Hepatocyte (in vitro differentiated cells): Measurements from ENCODE around the gene ZC3HAV1. TPM values are rescaled to one million over a fixed set of nuclear protein-coding genes. Genes with fewer than 3 reads are reported as not detected.
"Not testable (repeated sequence)": the region's sequence is repeated elsewhere in the genome, so short reads cannot be mapped to it uniquely, and the experiment has no call there.

Experiments
- DNase-seq: peaks from one replicate; pipeline ENCODE4 v3.0.0-alpha.2; 2016; ENCODE audit warnings: low spot score
- H2AFZ ChIP-seq: fragments of 200-600 bp; sonication (generic); 2 replicates; pipeline ENCODE4 v1.6.0; 2016; ENCODE audit warnings: antibody characterized with exemption, mild to moderate bottlenecking
- H3K27ac ChIP-seq: fragments of 200-600 bp; sonication (generic); 2 replicates; pipeline ENCODE4 v1.5.1; 2016; ENCODE audit warnings: mild to moderate bottlenecking
- H3K27me3 ChIP-seq: fragments of 200-600 bp; sonication (generic); 2 replicates; pipeline ENCODE4 v1.6.1; 2016
- H3K36me3 ChIP-seq: fragments of 200-600 bp; sonication (generic); replicated peaks from 2 replicates; pipeline ENCODE4 v1.5.1; 2016; ENCODE audit warnings: low read depth; ENCODE audit not compliant: insufficient read depth
- H3K4me1 ChIP-seq: fragments of 200-600 bp; sonication (generic); 2 replicates; pipeline ENCODE4 v1.5.1; 2016; ENCODE audit warnings: mild to moderate bottlenecking, moderate library complexity; ENCODE audit not compliant: insufficient read depth
- H3K4me2 ChIP-seq: fragments of 200-600 bp; sonication (generic); 2 replicates; pipeline ENCODE4 v1.6.0; 2016
- H3K4me3 ChIP-seq: fragments of 200-600 bp; sonication (generic); 2 replicates; pipeline ENCODE4 v1.5.1; 2016; ENCODE audit warnings: mild to moderate bottlenecking
- H3K79me2 ChIP-seq: fragments of 200-600 bp; sonication (generic); 2 replicates; pipeline ENCODE4 v1.6.0; 2017; ENCODE audit warnings: mild to moderate bottlenecking
- H3K9me2 ChIP-seq: fragments of 200-600 bp; sonication (generic); replicated peaks from 2 replicates; pipeline ENCODE4 v1.6.0; 2017; ENCODE audit warnings: mild to moderate bottlenecking; ENCODE audit not compliant: insufficient read depth
- H3K9me3 ChIP-seq: fragments of 200-600 bp; sonication (generic); 2 replicates; pipeline ENCODE4 v1.5.1; 2016; ENCODE audit warnings: low read depth, mild to moderate bottlenecking
- H4K20me1 ChIP-seq: fragments of 200-600 bp; sonication (generic); 2 replicates; pipeline ENCODE4 v1.6.0; 2016; ENCODE audit warnings: mild to moderate bottlenecking; ENCODE audit not compliant: insufficient read depth, poor library complexity, severe bottlenecking
- CTCF ChIP-seq: fragments of 200-600 bp; sonication (generic); IDR thresholded peaks from 2 replicates; pipeline ENCODE4 v1.5.1; 2016; ENCODE audit warnings: antibody characterized with exemption, mild to moderate bottlenecking; ENCODE audit not compliant: poor library complexity
- EZH2 ChIP-seq: fragments of 200-600 bp; sonication (generic); IDR thresholded peaks from 2 replicates; pipeline ENCODE4 v1.6.1; 2016; ENCODE audit warnings: antibody characterized with exemption, mild to moderate bottlenecking, borderline replicate concordance
- EZH2phosphoT487 ChIP-seq: fragments of 200-600 bp; sonication (generic); IDR thresholded peaks from one replicate; pipeline ENCODE4 v1.6.1; 2018; ENCODE audit warnings: antibody characterized with exemption, mild to moderate bottlenecking, low read depth, moderate library complexity; ENCODE audit not compliant: unreplicated experiment, severe bottlenecking
- WGBS: methylation state at CpG from one replicate; pipeline ENCODE4 v1.1.6; 2016; ENCODE audit warnings: low lambda C conversion rate; ENCODE audit errors: missing lambda C conversion rate; 5-methylcytosine and 5-hydroxymethylcytosine counted together
- polyA plus RNA-seq: library from polyadenylated mRNA; unstranded; fragments of >200 nt; fragmentation: Nextera tagmentation; extraction: Ambion mirVana; gene quantifications from 2 replicates; pipeline ENCODE4 v1.2.1, GENCODE V29; 2016
- total RNA-seq: library from RNA; depleted of rRNA; stranded (reverse); fragments of >200 nt; gene quantifications from 2 replicates; pipeline ENCODE4 v1.2.3, GENCODE V29; 2014

Gene ZC3HAV1
- total and polyA plus RNA-seq, 2 experiments from 2014 or later, result 20.4 to 27.9 TPM

- Histone ChIP-seq H3K27ac (no peak overlapping the region), H3K9me3 (no peaks in the 10 kb centered on the region), H3K79me2 (no peaks in the 10 kb centered on the region), H3K27me3 (no peaks in the 10 kb centered on the region), H3K4me3 (no peak overlapping the region), H3K4me1 (no peaks in the 10 kb centered on the region), H3K4me2 (no peak overlapping the region), H3K9me2 (no peaks in the 10 kb centered on the region), H3K36me3 (no peaks in the 10 kb centered on the region), H4K20me1 (no peaks in the 10 kb centered on the region), H2AFZ (no peak overlapping the region)
- TF ChIP-seq CTCF (no peak), EZH2phosphoT487 (no peak), EZH2 (no peak)
- 92% methylated on average over 6 of the region's 6 CpGs for WGBS
- no peak for DNase-seq
Measured at GRCh38 chr7:139026551-139026950, 83.0 kb downstream of the ZC3HAV1 start.

GRCh38 chr7:139025861-139026260 lies 83.7 kb downstream of the ZC3HAV1 start:
- not testable (repeated sequence) for H3K79me2 ChIP-seq, H3K27me3 ChIP-seq, H3K9me2 ChIP-seq, H2AFZ ChIP-seq, H3K4me3 ChIP-seq, DNase-seq, H4K20me1 ChIP-seq, H3K4me2 ChIP-seq, H3K36me3 ChIP-seq, H3K27ac ChIP-seq, H3K9me3 ChIP-seq, H3K4me1 ChIP-seq
- WGBS, result 96% methylated on average over 5 of the region's 5 CpGs

- no peak for DNase-seq
- Histone ChIP-seq H2AFZ (no peak overlapping the region), H3K27me3 (no peaks in the 10 kb centered on the region), H3K36me3 (no peaks in the 10 kb centered on the region), H3K4me3 (no peak overlapping the region), H3K79me2 (no peaks in the 10 kb centered on the region), H3K9me2 (no peaks in the 10 kb centered on the region), H3K9me3 (no peaks in the 10 kb centered on the region), H4K20me1 (no peaks in the 10 kb centered on the region), H3K27ac (no peak overlapping the region), H3K4me1 (no peaks in the 10 kb centered on the region), H3K4me2 (no peak overlapping the region)
- 94% methylated on average over 5 of the region's 5 CpGs for WGBS
- no peak for TF ChIP-seq EZH2
- TF ChIP-seq EZH2phosphoT487, result no peak
- TF ChIP-seq CTCF, result no peak
Measured at GRCh38 chr7:139023076-139023475, 86.4 kb downstream of the ZC3HAV1 start.

GRCh38 chr7:139022286-139022685 lies 87.2 kb downstream of the ZC3HAV1 start:
- WGBS, result 86% methylated on average over 4 of the region's 4 CpGs
- no peak overlapping the region for H2AFZ ChIP-seq
- H3K4me2 ChIP-seq, result no peak overlapping the region
- no peaks in the 10 kb centered on the region for H3K36me3 ChIP-seq
- H3K27ac ChIP-seq, result no peak overlapping the region
- no peaks in the 10 kb centered on the region for H3K27me3 ChIP-seq
- H3K4me3 ChIP-seq, result no peak overlapping the region
- no peaks in the 10 kb centered on the region for H3K9me2 ChIP-seq
- no peak for DNase-seq
- no peaks in the 10 kb centered on the region for H3K9me3 ChIP-seq
- H3K4me1 ChIP-seq, result no peaks in the 10 kb centered on the region
- TF ChIP-seq EZH2 (no peak), CTCF (no peak), EZH2phosphoT487 (no peak)
- no peaks in the 10 kb centered on the region for H4K20me1 ChIP-seq
- H3K79me2 ChIP-seq, result no peaks in the 10 kb centered on the region
